GM12891 (cell line): ENCODE data around the gene MYEOV.

Source experiments
- POLR2A ChIP-seq: IDR thresholded peaks from 2 replicates; pipeline ENCODE4 v1.6.1; 2011; ENCODE audit warnings: low read depth, low read length, control low read depth
- POLR2AphosphoS5 ChIP-seq: IDR thresholded peaks from 2 replicates; pipeline ENCODE4 v1.6.1; 2011; ENCODE audit warnings: low read depth, low read length, control low read depth

- no peak for TF ChIP-seq POLR2A
- no peak for TF ChIP-seq POLR2AphosphoS5
Measured at GRCh38 chr11:69288883-69289242, 5.1 kb upstream of the MYEOV start.
